Glutamatergic neuron (in vitro differentiated cells): ENCODE data around the gene SEPTIN3. TPM values are rescaled to one million over a fixed set of nuclear protein-coding genes. Genes with fewer than 3 reads are reported as not detected.

Source experiments
- DNase-seq: peaks from one replicate; pipeline ENCODE4 v3.0.0; 2022
- H3K27ac Mint-ChIP-seq: one replicate; pipeline ENCODE4 v1.8.0; 2020; ENCODE audit warnings: mild to moderate bottlenecking, mixed read lengths, inconsistent platforms; ENCODE audit not compliant: unreplicated experiment
- H3K27me3 Mint-ChIP-seq: one replicate; pipeline ENCODE4 v1.8.0; 2020; ENCODE audit warnings: mild to moderate bottlenecking, moderate library complexity, mixed read lengths, inconsistent platforms; ENCODE audit not compliant: unreplicated experiment
- H3K36me3 Mint-ChIP-seq: one replicate; pipeline ENCODE4 v1.8.0; 2020; ENCODE audit warnings: mild to moderate bottlenecking, mixed read lengths, inconsistent platforms; ENCODE audit not compliant: unreplicated experiment
- H3K4me1 Mint-ChIP-seq: one replicate; pipeline ENCODE4 v1.8.0; 2020; ENCODE audit warnings: mild to moderate bottlenecking, low read depth, mixed read lengths, inconsistent platforms; ENCODE audit not compliant: unreplicated experiment
- H3K4me3 Mint-ChIP-seq: one replicate; pipeline ENCODE4 v1.8.0; 2020; ENCODE audit warnings: mild to moderate bottlenecking, mixed read lengths, inconsistent platforms; ENCODE audit not compliant: unreplicated experiment
- H3K9me3 Mint-ChIP-seq: one replicate; pipeline ENCODE4 v1.8.0; 2020; ENCODE audit warnings: mild to moderate bottlenecking, moderate library complexity, mixed read lengths, inconsistent platforms; ENCODE audit not compliant: unreplicated experiment
- total RNA-seq: library from RNA; stranded (reverse); fragmentation: NEBNext Ultra II Directional; extraction: Animal tissue kit (Norgen Biotek cat#: 25700); gene quantifications from one replicate; pipeline ENCODE4 v1.2.1, GENCODE V29; 2021; ENCODE audit not compliant: unreplicated experiment
- TF ChIP-seq, protein P1 (sequence below): fragments of 200-600 bp; sonication (generic); IDR thresholded peaks from one replicate; pipeline ENCODE4 v1.5.0; 2021; ENCODE audit not compliant: partially characterized antibody, unreplicated experiment

Gene SEPTIN3
- total RNA-seq, 1 donor from 2014 or later = 216 TPM

DNA sequence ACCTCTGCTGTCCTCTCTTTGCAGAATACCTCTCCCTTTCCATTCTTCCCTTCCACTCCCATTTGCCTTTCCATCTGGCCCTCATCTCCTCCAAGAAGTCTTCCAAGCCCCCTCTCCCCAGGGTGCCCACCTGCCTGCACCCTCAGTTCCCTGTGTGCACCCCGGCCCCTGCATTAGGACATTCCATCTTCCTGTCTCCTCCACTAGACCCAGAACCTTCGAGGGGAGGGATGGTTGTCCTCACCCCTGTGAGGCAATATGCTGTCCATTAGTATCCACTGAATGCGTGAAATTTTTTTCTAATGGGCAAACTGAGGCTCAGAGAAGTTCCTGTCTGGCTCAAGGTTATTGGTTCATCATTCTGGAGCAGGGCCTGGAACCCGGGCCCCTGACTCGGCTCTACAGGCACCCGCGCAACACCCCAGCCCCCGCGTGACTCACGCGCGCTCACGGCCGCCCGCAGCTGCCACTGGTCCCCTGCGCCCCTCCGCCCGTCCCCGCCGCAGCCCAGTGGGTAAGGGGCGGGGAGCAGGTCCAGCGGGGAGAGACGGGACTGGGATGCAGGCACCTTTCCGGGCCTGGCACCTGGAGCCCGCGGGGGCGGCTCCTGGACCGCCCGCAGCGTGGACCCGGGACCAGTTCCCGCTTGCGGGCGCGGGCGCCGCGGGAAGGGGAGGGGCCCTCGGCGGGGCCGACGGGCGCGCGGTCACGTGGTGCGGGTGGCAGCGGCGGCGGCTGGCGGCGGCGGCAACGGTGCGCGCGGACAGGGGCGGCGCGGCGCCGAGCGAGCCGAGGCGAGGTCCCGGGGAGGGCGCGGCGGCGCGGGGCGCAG lies 7.0 kb downstream of the SEPTIN3 start:
- peak; percentile 64 for DNase-seq
- Mint-ChIP-seq H3K4me3 (peak overlapping the region; percentile 62), H3K27me3 (peaks cover 20% of the 10 kb centered on the region), H3K4me1 (peaks cover 14% of the 10 kb centered on the region), H3K27ac (peak overlapping the region; percentile 60), H3K9me3 (peaks cover 4% of the 10 kb centered on the region), H3K36me3 (peaks cover 5% of the 10 kb centered on the region)
- TF ChIP-seq, protein P1, sequence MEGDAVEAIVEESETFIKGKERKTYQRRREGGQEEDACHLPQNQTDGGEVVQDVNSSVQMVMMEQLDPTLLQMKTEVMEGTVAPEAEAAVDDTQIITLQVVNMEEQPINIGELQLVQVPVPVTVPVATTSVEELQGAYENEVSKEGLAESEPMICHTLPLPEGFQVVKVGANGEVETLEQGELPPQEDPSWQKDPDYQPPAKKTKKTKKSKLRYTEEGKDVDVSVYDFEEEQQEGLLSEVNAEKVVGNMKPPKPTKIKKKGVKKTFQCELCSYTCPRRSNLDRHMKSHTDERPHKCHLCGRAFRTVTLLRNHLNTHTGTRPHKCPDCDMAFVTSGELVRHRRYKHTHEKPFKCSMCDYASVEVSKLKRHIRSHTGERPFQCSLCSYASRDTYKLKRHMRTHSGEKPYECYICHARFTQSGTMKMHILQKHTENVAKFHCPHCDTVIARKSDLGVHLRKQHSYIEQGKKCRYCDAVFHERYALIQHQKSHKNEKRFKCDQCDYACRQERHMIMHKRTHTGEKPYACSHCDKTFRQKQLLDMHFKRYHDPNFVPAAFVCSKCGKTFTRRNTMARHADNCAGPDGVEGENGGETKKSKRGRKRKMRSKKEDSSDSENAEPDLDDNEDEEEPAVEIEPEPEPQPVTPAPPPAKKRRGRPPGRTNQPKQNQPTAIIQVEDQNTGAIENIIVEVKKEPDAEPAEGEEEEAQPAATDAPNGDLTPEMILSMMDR = no peak

DNA sequence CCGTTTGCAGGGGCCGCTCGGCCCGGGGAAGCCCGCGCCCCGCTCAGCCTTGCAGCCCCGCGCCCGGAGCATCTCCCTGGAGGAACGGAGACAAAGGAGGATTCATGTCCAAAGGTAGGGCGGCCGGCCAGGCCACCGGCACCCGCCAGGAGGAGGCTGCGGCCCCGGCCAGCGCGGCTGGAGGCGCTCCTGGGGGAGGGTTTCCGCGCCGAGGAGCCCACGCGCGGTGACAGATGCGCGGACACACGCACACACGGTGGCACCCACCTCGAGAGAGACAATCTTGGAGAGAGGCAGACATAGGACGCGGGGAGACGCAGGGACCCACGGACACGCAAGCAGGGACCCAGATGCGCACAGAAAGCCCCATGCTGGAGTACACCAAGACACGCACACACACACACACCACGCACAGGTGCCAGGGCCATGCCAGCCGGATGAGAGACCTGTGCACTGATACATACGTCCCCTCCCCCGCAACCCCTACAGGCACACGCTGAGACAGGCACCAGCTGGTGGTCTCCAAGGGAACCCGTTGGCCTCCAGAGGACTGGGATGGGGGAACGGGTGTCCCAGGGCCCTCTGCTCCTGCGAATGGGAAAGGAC lies 7.8 kb downstream of the SEPTIN3 start:
- Mint-ChIP-seq H3K4me1 (peaks cover 14% of the 10 kb centered on the region), H3K4me3 (peak overlapping the region; percentile 89), H3K9me3 (peaks cover 4% of the 10 kb centered on the region), H3K27me3 (peaks cover 20% of the 10 kb centered on the region), H3K27ac (peak overlapping the region; percentile 84), H3K36me3 (peaks cover 5% of the 10 kb centered on the region)
- TF ChIP-seq, protein P1 = no peak
- DNase-seq = peak; percentile 70

DNA sequence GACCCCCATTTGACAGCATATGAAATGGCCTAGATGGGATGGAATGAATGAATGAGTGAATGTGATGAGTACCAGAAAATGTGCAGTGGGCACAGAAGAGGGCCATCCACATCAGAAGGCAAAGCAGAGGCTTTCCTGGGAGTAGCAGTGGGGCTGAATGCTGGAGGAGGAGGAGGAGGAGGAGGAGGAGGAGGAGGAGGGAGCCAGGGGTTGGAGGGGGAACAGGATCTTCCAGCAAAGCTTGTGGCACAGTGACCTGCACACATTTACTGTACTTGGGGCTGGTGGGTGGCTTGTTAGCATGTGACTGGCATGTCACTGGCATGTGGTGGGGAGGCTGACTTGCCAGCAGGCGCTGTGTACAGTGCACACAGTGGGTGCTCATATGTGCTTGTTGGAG lies 9.5 kb downstream of the SEPTIN3 start:
- peak overlapping the region; percentile 89 for H3K4me3 Mint-ChIP-seq
- peaks cover 14% of the 10 kb centered on the region for H3K4me1 Mint-ChIP-seq
- peaks cover 6% of the 10 kb centered on the region for H3K9me3 Mint-ChIP-seq
- DNase-seq = no peak
- H3K27me3 Mint-ChIP-seq = peaks cover 20% of the 10 kb centered on the region
- H3K36me3 Mint-ChIP-seq = peaks cover 12% of the 10 kb centered on the region
- TF ChIP-seq, protein P1 = no peak
- no peak overlapping the region for H3K27ac Mint-ChIP-seq

DNA sequence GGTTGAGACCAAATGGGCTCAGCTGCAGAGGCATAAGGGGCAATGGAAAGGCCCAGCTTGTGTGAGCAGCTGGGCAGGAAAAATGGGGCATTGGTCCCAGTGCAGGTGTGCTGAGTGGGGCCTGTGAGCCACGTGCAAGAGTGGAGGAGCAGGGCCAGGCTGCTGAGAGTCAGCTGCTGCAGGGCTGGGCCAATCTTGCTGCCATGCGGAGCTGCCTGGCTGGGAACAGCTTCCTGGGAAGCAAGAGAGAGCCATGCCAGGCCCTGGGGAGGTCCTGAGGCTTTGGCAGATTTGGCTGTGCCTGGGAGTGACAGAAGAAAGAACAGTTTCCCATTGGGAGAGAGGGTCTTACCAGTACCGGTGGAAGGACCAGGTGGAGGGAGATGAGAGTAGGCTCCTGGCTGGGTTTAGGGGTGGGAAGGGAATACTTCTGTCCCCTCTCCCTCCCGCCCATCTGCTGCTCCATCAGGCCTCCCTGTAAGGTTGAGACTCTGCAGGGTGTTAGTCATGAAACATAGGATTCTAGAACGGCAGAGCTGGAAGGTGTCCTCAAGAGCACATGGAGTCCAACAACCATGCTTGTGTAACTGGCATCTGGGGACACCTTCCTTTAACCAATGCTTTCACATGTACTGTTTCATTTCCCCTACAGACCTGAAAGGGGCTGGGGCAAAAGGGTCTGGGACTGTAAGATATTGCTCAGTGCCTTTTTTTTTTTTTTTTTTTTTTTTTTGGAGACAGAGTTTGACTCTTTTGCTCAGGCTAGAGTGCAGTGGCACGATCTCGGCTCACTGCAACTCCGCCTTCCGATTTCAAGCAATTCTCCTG lies 10.4 kb downstream of the SEPTIN3 start:
- Mint-ChIP-seq H3K27me3 (peaks cover 18% of the 10 kb centered on the region), H3K27ac (no peak overlapping the region), H3K9me3 (peaks cover 6% of the 10 kb centered on the region), H3K36me3 (peaks cover 17% of the 10 kb centered on the region), H3K4me1 (peaks cover 14% of the 10 kb centered on the region), H3K4me3 (peak overlapping the region; percentile 89)
- TF ChIP-seq, protein P1 = no peak
- DNase-seq = peak; percentile 43
